Esophagus muscularis mucosa (tissue), 4 donors: ENCODE results near the gene SMARCC2. TPM values are rescaled to one million over a fixed set of nuclear protein-coding genes. Genes with fewer than 3 reads are reported as not detected.

ENCODE experiments used
- DNase-seq: peaks from one replicate; pipeline ENCODE4 v3.0.0-alpha.2; 2017; ENCODE audit errors: extremely low spot score
- H3K27ac ChIP-seq, 4 donors: fragments of 200-600 bp; sonication (generic); replicated peaks in 1 of 4; 1 replicate in 3 of 4; 2 replicates in 1 of 4; pipeline ENCODE4 v1.5.1; 2016 to 2019; ENCODE audit warnings: mild to moderate bottlenecking in 1 of 4
- H3K27me3 ChIP-seq, 4 donors: fragments of 200-600 bp; sonication (generic); one replicate each; pipeline versions ENCODE4 v1.5.1 to v1.6.0; 2016 to 2019
- H3K36me3 ChIP-seq, 4 donors: fragments of 200-600 bp; sonication (generic); one replicate each; pipeline ENCODE4 v1.5.1; 2016 to 2019
- H3K4me1 ChIP-seq, 4 donors: fragments of 200-600 bp; sonication (generic); one replicate each; pipeline ENCODE4 v1.5.1; 2016 to 2019
- H3K4me3 ChIP-seq, 4 donors: fragments of 200-600 bp; sonication (generic); 1 replicate in 2 of 4; 2 replicates in 2 of 4; pipeline ENCODE4 v1.5.1; 2016 to 2019; ENCODE audit warnings: mild to moderate bottlenecking in 4 of 4, moderate library complexity in 1 of 4
- H3K9me3 ChIP-seq, 4 donors: fragments of 200-600 bp; sonication (generic); 1 replicate in 3 of 4; 2 replicates in 1 of 4; pipeline ENCODE4 v1.5.1; 2016 to 2019
- EP300 ChIP-seq: sonication (generic); formaldehyde crosslinking; IDR thresholded peaks from one replicate; pipeline ENCODE4 v1.6.1; 2017; ENCODE audit warnings: antibody characterized with exemption
- POLR2A ChIP-seq: fragments of 450-650 bp; IDR thresholded peaks from one replicate; pipeline ENCODE4 v1.6.1; 2017; ENCODE audit warnings: antibody characterized with exemption, moderate library complexity, mild to moderate bottlenecking, low read depth
- POLR2AphosphoS5 ChIP-seq, 2 donors: sonication (generic); formaldehyde crosslinking; IDR thresholded peaks; one replicate each; pipeline ENCODE4 v1.6.1; 2017; ENCODE audit warnings: antibody characterized with exemption in 2 of 2
- WGBS: methylation state at CpG from one replicate; pipeline ENCODE4 v1.1.5; 2018; 5-methylcytosine and 5-hydroxymethylcytosine counted together
- intact Hi-C: fragments of 100-400 bp; cut with DNase I; formaldehyde crosslinking; loops from one replicate; pipeline ENCODE4 v1.15.1; 2023
- total RNA-seq, 4 donors: library from RNA; depleted of rRNA; stranded (reverse); fragments of >200 nt; gene quantifications; one replicate each; pipeline versions ENCODE4 v1.1.0 to v1.2.1, GENCODE V29; 2016
- TF ChIP-seq, protein P1 (sequence below), 3 experiments: fragments of 200-600 bp in 2 of 3; fragments of 450-650 bp in 1 of 3; sonication (generic) in 2 of 3; IDR thresholded peaks; one replicate each; pipeline ENCODE4 v1.5.1; 2017 to 2019; ENCODE audit warnings: antibody characterized with exemption in 3 of 3, mild to moderate bottlenecking in 2 of 3, moderate library complexity in 1 of 3

Gene SMARCC2
- total RNA-seq, 4 donors from 2014 or later = 62.1 to 111 (median 94.3) TPM

DNA sequence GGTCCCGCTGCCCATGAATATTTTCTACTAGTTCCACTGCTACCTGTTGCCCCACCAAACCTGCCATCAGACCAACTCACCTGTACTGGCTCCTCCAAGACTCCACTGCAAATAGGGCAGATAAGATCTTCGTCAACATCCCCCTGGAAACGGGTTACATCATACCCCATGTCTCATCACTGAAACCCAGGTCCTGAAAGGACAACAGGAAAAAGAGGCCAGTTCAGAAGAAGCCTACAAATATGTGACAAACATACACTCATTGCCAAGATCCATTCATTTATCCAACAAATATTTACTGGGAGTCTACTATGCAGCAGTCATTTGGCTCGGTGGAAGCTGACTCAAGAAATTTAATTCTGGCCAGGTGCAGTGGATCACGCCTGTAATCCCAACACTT lies 24.6 kb upstream of the SMARCC2 start:
- intact Hi-C loops = no loop called here
- WGBS = 87% methylated on average over 5 of the region's 5 CpGs
- H3K36me3 ChIP-seq = peaks cover 59 to 87% (median 81%) of the 10 kb centered on the region in 4 donors

DNA sequence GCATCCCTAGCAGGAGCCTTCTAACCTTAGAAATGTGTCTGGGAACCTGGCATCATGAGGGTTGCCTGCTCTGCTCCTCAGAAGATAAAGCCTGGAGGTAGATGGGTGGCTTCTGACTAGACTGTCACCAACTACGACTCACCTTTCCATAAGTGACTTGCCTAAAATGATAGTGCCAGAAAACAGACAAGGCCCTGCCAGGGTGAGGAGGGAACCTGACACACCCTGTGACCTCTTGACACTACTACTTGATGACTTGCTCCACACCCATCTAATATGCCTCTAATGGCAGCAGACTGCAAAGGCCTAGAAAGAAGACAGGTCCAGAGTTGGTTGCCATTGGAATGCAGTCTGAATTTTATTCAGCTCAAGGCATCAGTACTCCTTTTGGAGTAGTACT lies 23.1 kb upstream of the SMARCC2 start:
- no peaks in the 10 kb centered on the region for H3K9me3 ChIP-seq
- no peak overlapping the region for H3K27ac ChIP-seq
- 78% methylated on average over 1 of the region's 1 CpG for WGBS
- no peak overlapping the region for H3K4me3 ChIP-seq
- DNase-seq = no peak
- H3K4me1 ChIP-seq = peaks cover 0 to 21% (median 5%) of the 10 kb centered on the region in 4 donors
- peaks cover 74 to 99% (median 96%) of the 10 kb centered on the region in 4 donors for H3K36me3 ChIP-seq
- no peak for TF ChIP-seq POLR2AphosphoS5 (IDR thresholded peaks at IDR 0.05)
- no peaks in the 10 kb centered on the region for H3K27me3 ChIP-seq
- intact Hi-C loops = no loop called here

More for the DNA sequence above, 24.6 kb upstream of the SMARCC2 start:
- Histone ChIP-seq H3K27me3 (no peaks in the 10 kb centered on the region), H3K4me3 (no peak overlapping the region), H3K4me1 (peaks cover 0 to 36% (median 17%) of the 10 kb centered on the region in 4 donors), H3K9me3 (no peaks in the 10 kb centered on the region), H3K27ac (no peak overlapping the region)
- TF ChIP-seq, protein P1, sequence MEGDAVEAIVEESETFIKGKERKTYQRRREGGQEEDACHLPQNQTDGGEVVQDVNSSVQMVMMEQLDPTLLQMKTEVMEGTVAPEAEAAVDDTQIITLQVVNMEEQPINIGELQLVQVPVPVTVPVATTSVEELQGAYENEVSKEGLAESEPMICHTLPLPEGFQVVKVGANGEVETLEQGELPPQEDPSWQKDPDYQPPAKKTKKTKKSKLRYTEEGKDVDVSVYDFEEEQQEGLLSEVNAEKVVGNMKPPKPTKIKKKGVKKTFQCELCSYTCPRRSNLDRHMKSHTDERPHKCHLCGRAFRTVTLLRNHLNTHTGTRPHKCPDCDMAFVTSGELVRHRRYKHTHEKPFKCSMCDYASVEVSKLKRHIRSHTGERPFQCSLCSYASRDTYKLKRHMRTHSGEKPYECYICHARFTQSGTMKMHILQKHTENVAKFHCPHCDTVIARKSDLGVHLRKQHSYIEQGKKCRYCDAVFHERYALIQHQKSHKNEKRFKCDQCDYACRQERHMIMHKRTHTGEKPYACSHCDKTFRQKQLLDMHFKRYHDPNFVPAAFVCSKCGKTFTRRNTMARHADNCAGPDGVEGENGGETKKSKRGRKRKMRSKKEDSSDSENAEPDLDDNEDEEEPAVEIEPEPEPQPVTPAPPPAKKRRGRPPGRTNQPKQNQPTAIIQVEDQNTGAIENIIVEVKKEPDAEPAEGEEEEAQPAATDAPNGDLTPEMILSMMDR (IDR thresholded peaks at IDR 0.05) = no peak
- no peak for TF ChIP-seq EP300
- no peak for TF ChIP-seq POLR2A
- no peak for TF ChIP-seq POLR2AphosphoS5 (IDR thresholded peaks at IDR 0.05)
- DNase-seq = no peak

DNA sequence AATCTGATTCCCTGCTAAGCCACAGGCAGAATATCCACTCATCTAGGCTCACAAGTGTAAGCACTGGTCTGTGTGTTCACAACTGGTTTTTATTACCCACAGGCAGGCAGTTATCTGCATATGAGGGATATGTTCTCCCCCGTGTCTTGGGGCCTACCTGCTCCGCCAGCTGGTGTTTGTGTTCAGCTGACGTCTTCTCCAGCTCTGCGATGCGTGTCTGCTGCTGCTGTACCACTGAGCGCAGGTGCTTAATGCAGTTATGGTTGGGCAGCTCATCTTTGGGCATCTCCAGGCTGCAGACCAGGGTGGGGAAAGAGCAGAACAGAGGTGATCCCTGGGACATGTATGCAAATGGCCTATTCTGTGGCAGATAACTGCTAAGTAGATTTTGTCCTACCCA lies 18.7 kb upstream of the SMARCC2 start:
- 86% methylated on average over 6 of the region's 6 CpGs for WGBS
- intact Hi-C loops = no loop called here

DNA sequence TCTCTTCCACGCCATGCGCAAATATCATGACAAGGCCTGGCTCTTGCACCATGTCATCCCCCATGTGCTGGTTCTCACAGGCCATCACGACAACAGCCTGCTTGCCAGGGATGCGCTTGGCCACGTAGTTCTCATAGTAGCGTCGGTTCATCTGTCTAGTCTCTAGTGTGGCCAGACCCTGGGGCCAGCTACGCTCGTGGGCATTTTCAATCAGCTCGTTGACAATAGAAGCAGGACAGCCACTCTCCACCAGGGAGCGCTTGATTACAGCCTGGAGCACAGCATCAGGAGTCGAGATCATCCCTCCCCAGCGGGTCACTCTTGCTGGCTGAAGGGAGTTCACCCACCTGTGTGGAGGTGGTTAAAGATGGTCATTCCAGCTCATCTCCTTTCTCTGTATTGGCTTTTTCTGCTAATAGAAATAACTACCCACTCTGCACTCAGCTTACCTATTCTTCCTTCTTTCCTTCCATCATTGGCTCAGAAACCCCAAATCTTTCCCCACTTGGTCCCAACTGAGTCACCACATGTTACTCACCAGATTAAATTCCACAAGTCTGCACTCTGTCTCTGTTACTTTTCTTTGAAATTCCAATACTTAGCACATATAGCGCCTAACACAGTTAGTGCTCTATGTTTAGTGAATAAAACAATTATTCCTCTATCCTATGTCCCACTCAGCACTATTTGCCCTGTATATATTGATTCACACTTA lies 17.3 kb upstream of the SMARCC2 start:
- 54% methylated on average over 14 of the region's 14 CpGs for WGBS
- Histone ChIP-seq H3K9me3 (no peaks in the 10 kb centered on the region), H3K36me3 (peaks cover 53 to 77% (median 76%) of the 10 kb centered on the region in 4 donors), H3K4me1 (peaks cover 0 to 12% (median 4%) of the 10 kb centered on the region in 4 donors), H3K4me3 (no peak overlapping the region), H3K27me3 (no peaks in the 10 kb centered on the region), H3K27ac (peak overlapping the region; percentile 16 to 55 (median 28))
- intact Hi-C loops = loop anchor here (2.0 kb wide), 1 partner anchor 18 kb away; the partner anchor contains the start of gene NABP2
- DNase-seq = no peak
- no peak for TF ChIP-seq POLR2A
- TF ChIP-seq POLR2AphosphoS5 (IDR thresholded peaks at IDR 0.05) = peak; percentile 40 to 49
- no peak for TF ChIP-seq EP300
- TF ChIP-seq, protein P1 (IDR thresholded peaks at IDR 0.05) = peak; percentile 58 to 71 (median 62)

More for the DNA sequence above, 18.7 kb upstream of the SMARCC2 start:
- Histone ChIP-seq H3K4me1 (peaks cover 0 to 6% (median 3%) of the 10 kb centered on the region in 4 donors), H3K4me3 (no peak overlapping the region), H3K27me3 (no peaks in the 10 kb centered on the region), H3K27ac (no peak overlapping the region), H3K9me3 (no peaks in the 10 kb centered on the region), H3K36me3 (peaks cover 66 to 91% (median 90%) of the 10 kb centered on the region in 4 donors)
- no peak for DNase-seq
- no peak for TF ChIP-seq POLR2AphosphoS5 (IDR thresholded peaks at IDR 0.05)
- TF ChIP-seq, protein P1 (IDR thresholded peaks at IDR 0.05) = no peak
- TF ChIP-seq POLR2A = no peak
- no peak for TF ChIP-seq EP300

DNA sequence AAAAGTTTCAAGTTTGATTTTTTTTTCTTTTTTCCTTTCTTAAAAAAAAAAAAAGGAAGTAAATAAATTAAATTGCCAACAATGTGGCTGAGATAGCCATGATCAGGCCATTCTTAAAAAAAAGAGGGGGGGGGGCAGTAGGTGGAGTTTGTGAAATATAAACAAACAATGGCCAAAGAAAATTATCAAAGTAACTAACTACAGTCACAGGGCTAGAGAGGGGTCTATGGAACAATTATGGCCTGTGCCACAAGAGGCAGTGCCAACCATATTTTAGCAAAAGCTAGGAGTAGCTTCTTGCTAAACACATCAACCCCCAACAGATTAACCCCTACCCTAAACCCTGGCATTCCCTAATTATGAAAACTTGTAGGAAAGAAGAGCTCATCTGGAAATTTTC lies 16.2 kb upstream of the SMARCC2 start:
- Histone ChIP-seq H3K27ac (peak overlapping the region; percentile 16 to 55 (median 28)), H3K4me3 (no peak overlapping the region), H3K4me1 (peaks cover 0 to 12% (median 4%) of the 10 kb centered on the region in 4 donors), H3K9me3 (no peaks in the 10 kb centered on the region), H3K36me3 (peaks cover 42 to 65% (median 64%) of the 10 kb centered on the region in 4 donors), H3K27me3 (no peaks in the 10 kb centered on the region)
- intact Hi-C loops = no loop called here
- TF ChIP-seq POLR2AphosphoS5 (IDR thresholded peaks at IDR 0.05) (no peak), EP300 (no peak), POLR2A (no peak)
- TF ChIP-seq, protein P1 (IDR thresholded peaks at IDR 0.05) = peak in 1 of 3 experiments; percentile 6
- DNase-seq = no peak
